ENCODE results near the gene CACNA1B.
"Not testable (repeated sequence)": the region's sequence is repeated elsewhere in the genome, so short reads cannot be mapped to it uniquely, and the experiment has no call there.

DNA sequence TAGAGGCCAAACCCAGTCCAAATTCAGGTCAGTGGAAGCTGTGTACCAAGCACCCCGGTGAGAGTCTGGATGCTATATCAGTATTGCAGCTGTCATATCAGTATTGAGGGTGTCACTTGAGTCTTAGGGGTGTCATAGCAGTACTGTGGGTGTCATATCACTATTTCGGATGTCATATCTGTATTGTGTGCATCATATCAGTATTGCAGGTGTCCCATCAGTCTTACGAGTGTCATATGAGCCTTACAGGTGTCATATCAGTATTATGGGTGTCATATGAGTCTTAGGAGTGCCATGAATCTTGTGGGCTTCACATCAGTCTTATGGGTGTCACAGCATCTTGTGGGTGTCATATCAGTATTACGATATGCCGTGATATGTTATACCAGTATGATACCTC lies 278.2 kb downstream of the CACNA1B start:
- TF ChIP-seq CTCF, EZH2phosphoT487 (IDR thresholded peaks at IDR 0.05; ENCODE audit: low read length): not testable (repeated sequence)
